Gastroesophageal sphincter (tissue), 3 donors: Measurements from ENCODE around the gene HSH2D.

Experiments used
- CTCF ChIP-seq, 4 experiments: fragments of 200-600 bp in 2 of 4; fragments of 450-650 bp in 2 of 4; sonication (generic) in 1 of 4; IDR thresholded peaks; one replicate each; pipeline ENCODE4 v1.5.1; 2017 to 2019; ENCODE audit warnings: antibody characterized with exemption in 4 of 4, mild to moderate bottlenecking in 2 of 4, moderate library complexity in 2 of 4
- EP300 ChIP-seq: sonication (generic); formaldehyde crosslinking; IDR thresholded peaks from one replicate; pipeline ENCODE4 v1.6.1; 2017; ENCODE audit warnings: antibody characterized with exemption, mild to moderate bottlenecking
- POLR2A ChIP-seq, 2 donors: fragments of 450-650 bp; IDR thresholded peaks; one replicate each; pipeline ENCODE4 v1.6.1; 2017; ENCODE audit warnings: antibody characterized with exemption in 2 of 2, mild to moderate bottlenecking in 2 of 2, moderate library complexity in 1 of 2

GRCh38 chr19:16197622-16198369 is 54.3 kb downstream of the HSH2D start, which contains the start of gene AP1M1:
- TF ChIP-seq CTCF (IDR thresholded peaks at IDR 0.05) (no peak), EP300 (no peak), POLR2A (IDR thresholded peaks at IDR 0.05) (peak in 1 of 2 donors; percentile 50)
